ENCODE data around the gene RAB11FIP4.
A peak's percentile ranks its signal among the peaks of the same experiment; 100 is the strongest.

DNA sequence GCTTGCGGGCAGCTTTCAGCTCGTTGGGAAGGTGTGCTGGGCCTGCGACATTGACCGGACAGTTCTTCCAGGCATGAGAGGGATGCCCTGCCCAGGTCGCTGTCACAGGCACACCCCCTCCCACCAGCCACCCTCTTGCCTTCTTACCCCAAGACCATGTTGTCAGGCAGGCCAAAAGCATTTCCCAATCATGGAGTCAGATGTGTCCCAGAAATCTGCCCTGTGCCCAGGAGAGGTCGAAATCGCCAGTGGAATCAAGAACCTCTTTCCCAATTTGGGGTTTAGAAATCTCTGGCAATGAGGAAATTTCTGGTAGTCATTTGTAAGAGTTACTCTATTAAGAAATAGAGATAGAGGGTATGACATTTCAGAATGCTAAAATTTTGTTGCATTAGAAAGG, 177.1 kb downstream of the RAB11FIP4 start:
- TF ChIP-seq, protein P1, sequence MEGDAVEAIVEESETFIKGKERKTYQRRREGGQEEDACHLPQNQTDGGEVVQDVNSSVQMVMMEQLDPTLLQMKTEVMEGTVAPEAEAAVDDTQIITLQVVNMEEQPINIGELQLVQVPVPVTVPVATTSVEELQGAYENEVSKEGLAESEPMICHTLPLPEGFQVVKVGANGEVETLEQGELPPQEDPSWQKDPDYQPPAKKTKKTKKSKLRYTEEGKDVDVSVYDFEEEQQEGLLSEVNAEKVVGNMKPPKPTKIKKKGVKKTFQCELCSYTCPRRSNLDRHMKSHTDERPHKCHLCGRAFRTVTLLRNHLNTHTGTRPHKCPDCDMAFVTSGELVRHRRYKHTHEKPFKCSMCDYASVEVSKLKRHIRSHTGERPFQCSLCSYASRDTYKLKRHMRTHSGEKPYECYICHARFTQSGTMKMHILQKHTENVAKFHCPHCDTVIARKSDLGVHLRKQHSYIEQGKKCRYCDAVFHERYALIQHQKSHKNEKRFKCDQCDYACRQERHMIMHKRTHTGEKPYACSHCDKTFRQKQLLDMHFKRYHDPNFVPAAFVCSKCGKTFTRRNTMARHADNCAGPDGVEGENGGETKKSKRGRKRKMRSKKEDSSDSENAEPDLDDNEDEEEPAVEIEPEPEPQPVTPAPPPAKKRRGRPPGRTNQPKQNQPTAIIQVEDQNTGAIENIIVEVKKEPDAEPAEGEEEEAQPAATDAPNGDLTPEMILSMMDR (IDR thresholded peaks at IDR 0.05) = no peak
- peak; percentile 47 for TF ChIP-seq EP300 (IDR thresholded peaks at IDR 0.05)
- TF ChIP-seq POLR2A (IDR thresholded peaks at IDR 0.05) = no peak
